Glutamatergic neuron (in vitro differentiated cells): ENCODE data around the gene ACAP3. TPM values are rescaled to one million over a fixed set of nuclear protein-coding genes. Genes with fewer than 3 reads are reported as not detected.

Source experiments
- DNase-seq: peaks from one replicate; pipeline ENCODE4 v3.0.0; 2022
- H3K27ac Mint-ChIP-seq: one replicate; pipeline ENCODE4 v1.8.0; 2020; ENCODE audit warnings: mild to moderate bottlenecking, mixed read lengths, inconsistent platforms; ENCODE audit not compliant: unreplicated experiment
- H3K27me3 Mint-ChIP-seq: one replicate; pipeline ENCODE4 v1.8.0; 2020; ENCODE audit warnings: mild to moderate bottlenecking, moderate library complexity, mixed read lengths, inconsistent platforms; ENCODE audit not compliant: unreplicated experiment
- H3K36me3 Mint-ChIP-seq: one replicate; pipeline ENCODE4 v1.8.0; 2020; ENCODE audit warnings: mild to moderate bottlenecking, mixed read lengths, inconsistent platforms; ENCODE audit not compliant: unreplicated experiment
- H3K4me1 Mint-ChIP-seq: one replicate; pipeline ENCODE4 v1.8.0; 2020; ENCODE audit warnings: mild to moderate bottlenecking, low read depth, mixed read lengths, inconsistent platforms; ENCODE audit not compliant: unreplicated experiment
- H3K4me3 Mint-ChIP-seq: one replicate; pipeline ENCODE4 v1.8.0; 2020; ENCODE audit warnings: mild to moderate bottlenecking, mixed read lengths, inconsistent platforms; ENCODE audit not compliant: unreplicated experiment
- H3K9me3 Mint-ChIP-seq: one replicate; pipeline ENCODE4 v1.8.0; 2020; ENCODE audit warnings: mild to moderate bottlenecking, moderate library complexity, mixed read lengths, inconsistent platforms; ENCODE audit not compliant: unreplicated experiment
- CTCF ChIP-seq: fragments of 200-600 bp; sonication (generic); IDR thresholded peaks from one replicate; pipeline ENCODE4 v1.5.0; 2021; ENCODE audit not compliant: partially characterized antibody, unreplicated experiment
- total RNA-seq: library from RNA; stranded (reverse); fragmentation: NEBNext Ultra II Directional; extraction: Animal tissue kit (Norgen Biotek cat#: 25700); gene quantifications from one replicate; pipeline ENCODE4 v1.2.1, GENCODE V29; 2021; ENCODE audit not compliant: unreplicated experiment

ACAP3 gene
- total RNA-seq, 1 donor from 2014 or later, result 1,099 TPM

GRCh38 chr1:1264026-1264425, 43.7 kb downstream of the ACAP3 start:
- Mint-ChIP-seq H3K4me3 (no peak overlapping the region), H3K36me3 (no peaks in the 10 kb centered on the region), H3K9me3 (peaks cover 12% of the 10 kb centered on the region), H3K27me3 (peaks cover 4% of the 10 kb centered on the region), H3K27ac (no peak overlapping the region), H3K4me1 (peaks cover 17% of the 10 kb centered on the region)
- DNase-seq, result no peak
- no peak for TF ChIP-seq CTCF

- peaks cover 17% of the 10 kb centered on the region for H3K4me1 Mint-ChIP-seq
- H3K36me3 Mint-ChIP-seq, result no peaks in the 10 kb centered on the region
- no peak overlapping the region for H3K27ac Mint-ChIP-seq
- DNase-seq, result no peak
- H3K4me3 Mint-ChIP-seq, result no peak overlapping the region
- H3K27me3 Mint-ChIP-seq, result peaks cover 5% of the 10 kb centered on the region
- peaks cover 15% of the 10 kb centered on the region for H3K9me3 Mint-ChIP-seq
- TF ChIP-seq CTCF, result no peak
These were observed 45.0 kb downstream of the ACAP3 start for GRCh38 chr1:1262758-1263157.

GRCh38 chr1:1262071-1262470, 45.7 kb downstream of the ACAP3 start:
- no peak overlapping the region for H3K4me3 Mint-ChIP-seq
- H3K4me1 Mint-ChIP-seq, result peaks cover 17% of the 10 kb centered on the region
- no peak for TF ChIP-seq CTCF
- peaks cover 7% of the 10 kb centered on the region for H3K27me3 Mint-ChIP-seq
- peaks cover 15% of the 10 kb centered on the region for H3K9me3 Mint-ChIP-seq
- no peaks in the 10 kb centered on the region for H3K36me3 Mint-ChIP-seq
- no peak overlapping the region for H3K27ac Mint-ChIP-seq
- no peak for DNase-seq

GRCh38 chr1:1260843-1261560, 46.7 kb downstream of the ACAP3 start:
- peak; percentile 38 for DNase-seq
- H3K4me1 Mint-ChIP-seq, result peaks cover 21% of the 10 kb centered on the region

More at GRCh38 chr1:1260843-1261560, 46.7 kb downstream of the ACAP3 start:
- peak overlapping the region; percentile 56 for H3K27ac Mint-ChIP-seq
- TF ChIP-seq CTCF, result no peak
- H3K36me3 Mint-ChIP-seq, result no peaks in the 10 kb centered on the region
- H3K27me3 Mint-ChIP-seq, result peaks cover 7% of the 10 kb centered on the region
- peak overlapping the region; percentile 61 for H3K4me3 Mint-ChIP-seq
- H3K9me3 Mint-ChIP-seq, result peaks cover 14% of the 10 kb centered on the region
